ENCODE results near the gene SOX5. TPM values are rescaled to one million over a fixed set of nuclear protein-coding genes. Genes with fewer than 3 reads are reported as not detected.

SOX5 gene
- total and polyA plus RNA-seq, 9 of the 15 experiments (the other 6 are each of a cell fraction or from before 2014, with no cell fraction given) = 8.3 to 16.5 (median 11.9) TPM

- no TSS peak for BruUV-seq (replicated peaks)
- FAIRE-seq (no peak), DNase-seq (ENCODE audit: extremely low read depth in 1 of 4, low spot score in 3 of 4) (no peak), ATAC-seq (no peak)
- Histone ChIP-seq H2AFZ (ENCODE audit: low read depth, low read length) (no peak overlapping the region), H3K9me3 (replicated peaks; ENCODE audit: control insufficient read depth, insufficient read depth, low read depth, low read length) (peaks cover 7% of the 10 kb centered on the region), H3K36me3 (ENCODE audit: control insufficient read depth, insufficient read depth, low read length) (peaks cover 4% of the 10 kb centered on the region; the same call in 1 of the 3 replicates), H3K27ac (ENCODE audit: extremely low read depth, low read depth, low read length) (no peak overlapping the region), H3K9me1 (ENCODE audit: control insufficient read depth, insufficient read depth, low read length) (no peaks in the 10 kb centered on the region), H3K4me2 (ENCODE audit: insufficient read depth, low read length) (no peak overlapping the region), H3K4me3 (no peak overlapping the region), H3K9ac (ENCODE audit: insufficient read depth in 1 of 2, low read depth in 2 of 2, low read length in 2 of 2) (no peak overlapping the region), H3K27me3 (ENCODE audit: control insufficient read depth in 2 of 2, insufficient read depth in 2 of 2, low read length in 2 of 2) (no peaks in the 10 kb centered on the region), H4K20me1 (replicated peaks; ENCODE audit: control insufficient read depth, insufficient read depth, low read length) (no peaks in the 10 kb centered on the region), H3K4me1 (replicated peaks in 1 of 2; ENCODE audit: control insufficient read depth in 2 of 2, insufficient read depth in 2 of 2, low read length in 2 of 2) (no peaks in the 10 kb centered on the region), H3K79me2 (ENCODE audit: control insufficient read depth, insufficient read depth, low read length) (no peaks in the 10 kb centered on the region)
- WGBS (ENCODE audit: insufficient coverage, low coverage, missing lambda C conversion rate) = 60% methylated on average over 3 of the region's 3 CpGs
- intact Hi-C loops (cut with micrococcal nuclease) = no loop called here
- CTCF ChIA-PET (ENCODE audit: low intra/inter-chr PET ratio) = no interaction called here
- TF ChIP-seq RBM39 (optimal IDR thresholded peaks at IDR 0.05; ENCODE audit: low read depth, low read length) (no peak), TCF15 (CRISPR knock-in tag; IDR thresholded peaks at IDR 0.05) (no peak), MED1 (CRISPR knock-in tag; IDR thresholded peaks at IDR 0.05; ENCODE audit: borderline replicate concordance) (no peak), ZNF830 (CRISPR knock-in tag; IDR thresholded peaks at IDR 0.05) (no peak), NFE2 (IDR thresholded peaks at IDR 0.05; ENCODE audit: low read depth) (peak; percentile 74), ZNF316 (IDR thresholded peaks at IDR 0.05) (peak; percentile 69), C11orf30 (IDR thresholded peaks at IDR 0.05; ENCODE audit: low read depth) (peak; percentile 55), POLR2G (IDR thresholded peaks at IDR 0.05; ENCODE audit: low read depth, low read length) (no peak), BMI1 (IDR thresholded peaks at IDR 0.05; ENCODE audit: low read length) (no peak), NFE2L1 (tag; IDR thresholded peaks at IDR 0.05; ENCODE audit: borderline replicate concordance, low read depth) (peak; percentile 30; the same call in 1 of the 2 replicates), MAFG (tag; conservative IDR thresholded peaks at IDR 0.05) (peak; percentile 67), SP1 (CRISPR knock-in tag; IDR thresholded peaks at IDR 0.05) (no peak)
- TF ChIP-seq, protein P1, sequence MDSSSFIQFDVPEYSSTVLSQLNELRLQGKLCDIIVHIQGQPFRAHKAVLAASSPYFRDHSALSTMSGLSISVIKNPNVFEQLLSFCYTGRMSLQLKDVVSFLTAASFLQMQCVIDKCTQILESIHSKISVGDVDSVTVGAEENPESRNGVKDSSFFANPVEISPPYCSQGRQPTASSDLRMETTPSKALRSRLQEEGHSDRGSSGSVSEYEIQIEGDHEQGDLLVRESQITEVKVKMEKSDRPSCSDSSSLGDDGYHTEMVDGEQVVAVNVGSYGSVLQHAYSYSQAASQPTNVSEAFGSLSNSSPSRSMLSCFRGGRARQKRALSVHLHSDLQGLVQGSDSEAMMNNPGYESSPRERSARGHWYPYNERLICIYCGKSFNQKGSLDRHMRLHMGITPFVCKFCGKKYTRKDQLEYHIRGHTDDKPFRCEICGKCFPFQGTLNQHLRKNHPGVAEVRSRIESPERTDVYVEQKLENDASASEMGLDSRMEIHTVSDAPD (CRISPR knock-in tag; IDR thresholded peaks at IDR 0.05) = no peak
- in situ Hi-C loops (cut with MboI) = no loop called here
- POLR2A ChIA-PET = no interaction called here
These were observed 352.9 kb downstream of the SOX5 start for GRCh38 chr12:23596568-23596967.
